ENCODE data around the gene TMEM81.

DNA sequence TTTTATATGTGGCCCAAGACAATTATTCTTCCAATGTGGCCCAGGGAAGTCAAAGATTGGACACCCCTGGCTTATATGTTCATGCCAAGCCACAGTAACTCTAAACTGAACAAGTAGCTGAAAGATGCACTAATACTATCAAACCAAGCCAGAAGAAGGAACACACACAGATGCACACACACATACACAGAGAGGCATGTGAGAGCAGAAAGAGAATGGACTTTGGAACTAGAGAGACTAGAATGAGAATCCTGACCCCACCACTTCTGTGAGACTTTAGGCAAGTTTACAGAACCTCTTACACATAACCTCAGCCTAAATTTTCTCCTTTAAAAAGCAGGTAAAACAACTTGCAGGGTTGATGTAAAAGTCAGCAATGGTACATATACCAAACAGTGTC lies 11.2 kb upstream of the TMEM81 start:
- TF ChIP-seq, protein P1, sequence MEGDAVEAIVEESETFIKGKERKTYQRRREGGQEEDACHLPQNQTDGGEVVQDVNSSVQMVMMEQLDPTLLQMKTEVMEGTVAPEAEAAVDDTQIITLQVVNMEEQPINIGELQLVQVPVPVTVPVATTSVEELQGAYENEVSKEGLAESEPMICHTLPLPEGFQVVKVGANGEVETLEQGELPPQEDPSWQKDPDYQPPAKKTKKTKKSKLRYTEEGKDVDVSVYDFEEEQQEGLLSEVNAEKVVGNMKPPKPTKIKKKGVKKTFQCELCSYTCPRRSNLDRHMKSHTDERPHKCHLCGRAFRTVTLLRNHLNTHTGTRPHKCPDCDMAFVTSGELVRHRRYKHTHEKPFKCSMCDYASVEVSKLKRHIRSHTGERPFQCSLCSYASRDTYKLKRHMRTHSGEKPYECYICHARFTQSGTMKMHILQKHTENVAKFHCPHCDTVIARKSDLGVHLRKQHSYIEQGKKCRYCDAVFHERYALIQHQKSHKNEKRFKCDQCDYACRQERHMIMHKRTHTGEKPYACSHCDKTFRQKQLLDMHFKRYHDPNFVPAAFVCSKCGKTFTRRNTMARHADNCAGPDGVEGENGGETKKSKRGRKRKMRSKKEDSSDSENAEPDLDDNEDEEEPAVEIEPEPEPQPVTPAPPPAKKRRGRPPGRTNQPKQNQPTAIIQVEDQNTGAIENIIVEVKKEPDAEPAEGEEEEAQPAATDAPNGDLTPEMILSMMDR (IDR thresholded peaks at IDR 0.05), result no peak
- no peak for TF ChIP-seq ZFX (IDR thresholded peaks at IDR 0.05; ENCODE audit: borderline replicate concordance)

Data from 22Rv1 (cell line).